Epithelial cell of proximal tubule (primary cell): ENCODE results near the gene ENOX1. TPM values are rescaled to one million over a fixed set of nuclear protein-coding genes. Genes with fewer than 3 reads are reported as not detected.

Source experiments
- DNase-seq: peaks from one replicate; pipeline ENCODE4 v3.0.0-alpha.2; 2011; ENCODE audit warnings: low read depth
- H3K4me3 ChIP-seq: 2 replicates; pipeline ENCODE4 v1.5.1; 2011; ENCODE audit warnings: low read depth, mild to moderate bottlenecking, low read length
- CTCF ChIP-seq: conservative IDR thresholded peaks from 2 replicates; pipeline ENCODE4 v1.5.1; 2012; ENCODE audit warnings: low read depth, mild to moderate bottlenecking, low read length
- total RNA-seq: library from RNA; depleted of rRNA; stranded (reverse); fragments of >200 nt; gene quantifications from 2 replicates; pipeline ENCODE4 v1.2.3, GENCODE V29; 2015

The ENOX1 gene
- total RNA-seq, 1 donor from 2014 or later: 0.17 TPM

- no peak for TF ChIP-seq CTCF
- DNase-seq: no peak
- no peak overlapping the region for H3K4me3 ChIP-seq
These were observed 304.1 kb downstream of the ENOX1 start for GRCh38 chr13:43482641-43483040.

GRCh38 chr13:43482026-43482425, 304.7 kb downstream of the ENOX1 start:
- H3K4me3 ChIP-seq: no peak overlapping the region
- no peak for DNase-seq
- no peak for TF ChIP-seq CTCF

GRCh38 chr13:43478902-43479301, 307.9 kb downstream of the ENOX1 start:
- no peak for TF ChIP-seq CTCF
- DNase-seq: no peak
- H3K4me3 ChIP-seq: no peak overlapping the region

- no peak overlapping the region for H3K4me3 ChIP-seq
- DNase-seq: no peak
- no peak for TF ChIP-seq CTCF
These were observed 308.6 kb downstream of the ENOX1 start for GRCh38 chr13:43478211-43478610.

GRCh38 chr13:43475140-43475539, 311.6 kb downstream of the ENOX1 start:
- no peak overlapping the region for H3K4me3 ChIP-seq
- no peak for TF ChIP-seq CTCF
- no peak for DNase-seq

GRCh38 chr13:43473437-43473836, 313.3 kb downstream of the ENOX1 start:
- TF ChIP-seq CTCF: no peak
- DNase-seq: no peak
- H3K4me3 ChIP-seq: no peak overlapping the region

GRCh38 chr13:43472980-43473379, 313.8 kb downstream of the ENOX1 start:
- no peak overlapping the region for H3K4me3 ChIP-seq
- no peak for DNase-seq
- TF ChIP-seq CTCF: no peak
